PC-3 (cell line): ENCODE measurements around the gene PRR14.

Experiments used
- EZH2 ChIP-seq: fragments of 300-600 bp; sonication (generic); IDR thresholded peaks from one replicate; pipeline ENCODE4 v1.6.1; 2017; ENCODE audit warnings: antibody characterized with exemption, mild to moderate bottlenecking, low read length; ENCODE audit not compliant: unreplicated experiment
- TF ChIP-seq, protein P1 (sequence below): fragments of 300-600 bp; sonication (generic); conservative IDR thresholded peaks from 2 replicates; pipeline ENCODE4 v1.5.1; 2017; ENCODE audit warnings: antibody characterized with exemption, low read depth, mild to moderate bottlenecking, low read length

DNA sequence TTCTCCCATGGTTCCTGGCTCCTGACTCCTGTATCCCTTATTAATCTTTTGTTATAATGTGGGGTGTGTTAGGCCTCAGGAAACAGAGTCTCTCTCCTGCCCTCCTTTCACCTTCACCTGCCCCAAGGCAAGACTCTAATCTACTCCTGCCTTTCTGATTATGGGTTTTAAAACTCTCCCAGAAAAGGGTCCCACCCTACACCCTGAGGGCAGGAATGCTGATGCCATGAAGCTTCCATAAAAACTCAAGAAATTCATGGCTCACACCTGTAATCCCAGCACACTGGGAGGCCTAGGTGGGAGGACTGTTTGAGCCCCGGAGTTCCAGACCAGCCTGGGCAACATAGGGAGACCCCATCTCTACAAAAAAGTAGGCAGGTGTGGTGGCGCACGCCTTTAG is 29.6 kb downstream of the PRR14 start:
- TF ChIP-seq, protein P1, sequence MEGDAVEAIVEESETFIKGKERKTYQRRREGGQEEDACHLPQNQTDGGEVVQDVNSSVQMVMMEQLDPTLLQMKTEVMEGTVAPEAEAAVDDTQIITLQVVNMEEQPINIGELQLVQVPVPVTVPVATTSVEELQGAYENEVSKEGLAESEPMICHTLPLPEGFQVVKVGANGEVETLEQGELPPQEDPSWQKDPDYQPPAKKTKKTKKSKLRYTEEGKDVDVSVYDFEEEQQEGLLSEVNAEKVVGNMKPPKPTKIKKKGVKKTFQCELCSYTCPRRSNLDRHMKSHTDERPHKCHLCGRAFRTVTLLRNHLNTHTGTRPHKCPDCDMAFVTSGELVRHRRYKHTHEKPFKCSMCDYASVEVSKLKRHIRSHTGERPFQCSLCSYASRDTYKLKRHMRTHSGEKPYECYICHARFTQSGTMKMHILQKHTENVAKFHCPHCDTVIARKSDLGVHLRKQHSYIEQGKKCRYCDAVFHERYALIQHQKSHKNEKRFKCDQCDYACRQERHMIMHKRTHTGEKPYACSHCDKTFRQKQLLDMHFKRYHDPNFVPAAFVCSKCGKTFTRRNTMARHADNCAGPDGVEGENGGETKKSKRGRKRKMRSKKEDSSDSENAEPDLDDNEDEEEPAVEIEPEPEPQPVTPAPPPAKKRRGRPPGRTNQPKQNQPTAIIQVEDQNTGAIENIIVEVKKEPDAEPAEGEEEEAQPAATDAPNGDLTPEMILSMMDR, result no peak
- no peak for TF ChIP-seq EZH2
